ENCODE results near the gene PTPRU. TPM values are rescaled to one million over a fixed set of nuclear protein-coding genes. Genes with fewer than 3 reads are reported as not detected.

PTPRU gene
- total and polyA plus RNA-seq, 2 experiments from 2014 or later, result 8.0 to 105 TPM

DNA sequence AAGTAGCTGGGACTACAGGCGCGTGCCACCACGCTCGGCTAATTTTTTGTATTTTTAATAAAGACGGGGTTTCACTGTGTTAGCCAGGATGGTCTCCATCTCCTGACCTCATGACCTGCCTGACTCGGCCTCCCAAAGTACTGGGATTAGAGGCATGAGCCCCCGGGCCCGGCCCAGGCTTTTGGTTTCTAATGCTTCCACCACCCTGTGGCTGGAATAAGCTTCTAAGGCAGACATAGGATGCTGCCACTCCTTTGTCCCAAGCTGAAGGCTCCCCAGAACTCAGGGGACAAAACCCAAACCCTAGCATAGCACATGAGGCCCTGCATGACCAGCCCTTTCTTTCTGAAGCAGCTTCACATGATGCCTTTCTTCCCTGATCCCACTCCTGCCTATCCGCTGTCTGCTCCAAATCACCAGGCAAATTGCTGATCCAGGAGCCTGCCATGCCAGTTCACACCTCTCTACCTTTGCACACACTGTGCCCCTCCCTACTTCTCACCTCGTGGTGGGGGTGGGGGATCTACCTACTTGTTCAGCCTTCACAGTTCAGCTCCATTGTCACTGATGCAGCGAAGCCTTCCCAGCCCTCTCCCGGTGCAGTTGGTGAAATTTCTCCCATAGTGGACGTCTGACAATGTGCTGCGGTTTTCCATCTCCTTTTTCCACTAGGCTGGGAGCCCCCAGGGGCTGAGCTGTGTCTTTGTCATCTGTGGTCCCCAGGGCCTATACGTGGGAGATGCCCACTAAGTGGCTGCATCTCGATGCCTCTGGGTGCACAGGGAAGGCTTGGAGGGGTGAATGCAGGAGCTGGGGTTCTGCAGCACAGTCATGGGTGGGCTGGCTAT, 6.9 kb downstream of the PTPRU start (continued):
- TF ChIP-seq REST (IDR thresholded peaks at IDR 0.05; ENCODE audit: unreplicated experiment) (no peak), NANOG (IDR thresholded peaks at IDR 0.05; ENCODE audit: borderline replicate concordance) (no peak)
- TF ChIP-seq, protein P1, sequence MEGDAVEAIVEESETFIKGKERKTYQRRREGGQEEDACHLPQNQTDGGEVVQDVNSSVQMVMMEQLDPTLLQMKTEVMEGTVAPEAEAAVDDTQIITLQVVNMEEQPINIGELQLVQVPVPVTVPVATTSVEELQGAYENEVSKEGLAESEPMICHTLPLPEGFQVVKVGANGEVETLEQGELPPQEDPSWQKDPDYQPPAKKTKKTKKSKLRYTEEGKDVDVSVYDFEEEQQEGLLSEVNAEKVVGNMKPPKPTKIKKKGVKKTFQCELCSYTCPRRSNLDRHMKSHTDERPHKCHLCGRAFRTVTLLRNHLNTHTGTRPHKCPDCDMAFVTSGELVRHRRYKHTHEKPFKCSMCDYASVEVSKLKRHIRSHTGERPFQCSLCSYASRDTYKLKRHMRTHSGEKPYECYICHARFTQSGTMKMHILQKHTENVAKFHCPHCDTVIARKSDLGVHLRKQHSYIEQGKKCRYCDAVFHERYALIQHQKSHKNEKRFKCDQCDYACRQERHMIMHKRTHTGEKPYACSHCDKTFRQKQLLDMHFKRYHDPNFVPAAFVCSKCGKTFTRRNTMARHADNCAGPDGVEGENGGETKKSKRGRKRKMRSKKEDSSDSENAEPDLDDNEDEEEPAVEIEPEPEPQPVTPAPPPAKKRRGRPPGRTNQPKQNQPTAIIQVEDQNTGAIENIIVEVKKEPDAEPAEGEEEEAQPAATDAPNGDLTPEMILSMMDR (conservative IDR thresholded peaks at IDR 0.05; ENCODE audit: low read depth in 2 of 2), result no peak

- no peak for TF ChIP-seq REST (IDR thresholded peaks at IDR 0.05; ENCODE audit: unreplicated experiment)
- no peak for TF ChIP-seq EZH2 (IDR thresholded peaks at IDR 0.05; ENCODE audit: low read depth, unreplicated experiment)
- no peak for TF ChIP-seq NANOG (IDR thresholded peaks at IDR 0.05; ENCODE audit: borderline replicate concordance)
- TF ChIP-seq JUNB (IDR thresholded peaks at IDR 0.05; ENCODE audit: unreplicated experiment), result no peak
- TF ChIP-seq ZNF114 (CRISPR knock-in tag; IDR thresholded peaks at IDR 0.05), result no peak
- TF ChIP-seq EZH2phosphoT487 (IDR thresholded peaks at IDR 0.05; ENCODE audit: unreplicated experiment), result no peak
- TF ChIP-seq POLR2AphosphoS5 (IDR thresholded peaks at IDR 0.05; ENCODE audit: low read depth), result no peak
- no peak for TF ChIP-seq CREB1 (CRISPR knock-in tag; IDR thresholded peaks at IDR 0.05; ENCODE audit: low read depth)
- TF ChIP-seq, protein P1 (conservative IDR thresholded peaks at IDR 0.05; ENCODE audit: low read depth in 2 of 2), result no peak
- no peak for TF ChIP-seq ETS1 (IDR thresholded peaks at IDR 0.05)
- H3K4me3 ChIP-seq, result no peak overlapping the region
- Mint-ChIP-seq H3K9me3 (no peaks in the 10 kb centered on the region), H3K36me3 (ENCODE audit: low read depth) (no peaks in the 10 kb centered on the region), H3K4me3 (no peak overlapping the region), H3K4me1 (peaks cover 35% of the 10 kb centered on the region), H3K27ac (no peak overlapping the region), H3K27me3 (ENCODE audit: insufficient read depth, low read depth, poor library complexity) (peaks cover 22% of the 10 kb centered on the region)
- H4K20me1 ChIP-seq (replicated peaks; ENCODE audit: insufficient read depth), result no peaks in the 10 kb centered on the region; the same call in 1 of the 2 replicates
- H3K9me2 ChIP-seq (ENCODE audit: insufficient read depth), result no peaks in the 10 kb centered on the region
- H3K4me1 ChIP-seq (ENCODE audit: insufficient read depth), result peaks cover 23% of the 10 kb centered on the region
- H3K27me3 ChIP-seq (ENCODE audit: insufficient read depth), result peaks cover 12% of the 10 kb centered on the region
- H2AFZ ChIP-seq, result no peak overlapping the region
- ATAC-seq (no peak), DNase-seq (ENCODE audit: low spot score) (no peak)
- H3K36me3 ChIP-seq (ENCODE audit: insufficient read depth), result no peaks in the 10 kb centered on the region
- peaks cover 5% of the 10 kb centered on the region for H3F3A ChIP-seq (replicated peaks; ENCODE audit: low read depth)
- peaks cover 10% of the 10 kb centered on the region; the same call in 1 of the 2 replicates for H3K79me2 ChIP-seq (replicated peaks; ENCODE audit: insufficient read depth)
- H3K27ac ChIP-seq (ENCODE audit: low read depth), result no peak overlapping the region
- no peak overlapping the region for H3K4me2 ChIP-seq
Observed at GRCh38 chr1:29243871-29244200, 7.5 kb downstream of the PTPRU start.

All from GM23338 (cell line).